SK-N-SH (cell line): ENCODE measurements around the gene MEIKIN. TPM values are rescaled to one million over a fixed set of nuclear protein-coding genes. Genes with fewer than 3 reads are reported as not detected.

Experiments used
- CTCF ChIA-PET: fragments of 300-600, 350-600 bp; formaldehyde crosslinking; extraction: SDS; loops from one replicate; lab custom pipeline; 2021; lab: Yijun Ruan, JAX
- POLR2A ChIA-PET: fragments of 350-600 bp; sonication (Branson Sonifier 250); formaldehyde crosslinking; extraction: SDS; loops from one replicate; lab custom pipeline; 2020; ENCODE audit warnings: antibody characterized with exemption, inconsistent platforms; lab: Yijun Ruan, JAX
- DNase-seq: peaks from one replicate; pipeline ENCODE4 v3.0.0; 2012
- H2AFZ ChIP-seq: fragments of 200-600 bp; sonication (generic); 2 replicates; pipeline ENCODE4 v1.8.1; 2016; ENCODE audit warnings: antibody characterized with exemption, mild to moderate bottlenecking, low read depth
- H3F3A ChIP-seq: fragments of 200-600 bp; sonication (generic); replicated peaks from 2 replicates; pipeline ENCODE3; 2016; ENCODE audit warnings: antibody characterized with exemption, mild to moderate bottlenecking; ENCODE audit not compliant: insufficient read depth
- H3K27ac ChIP-seq, 2 experiments: fragments of 200-500 bp in 1 of 2; fragments of 200-600 bp in 1 of 2; sonication (Bioruptor generic) in 1 of 2; sonication (generic), shearing (Covaris generic) in 1 of 2; 2 replicates each; pipeline versions ENCODE4 v1.5.1 to v1.6.1; 2014 to 2016; ENCODE audit warnings: low read depth in 2 of 2, inconsistent platforms in 1 of 2, low read length in 1 of 2, mild to moderate bottlenecking in 1 of 2, mixed read lengths in 1 of 2
- H3K27me3 ChIP-seq: fragments of 200-600 bp; sonication (generic), shearing (Covaris generic); 2 replicates; pipeline ENCODE4 v1.6.1; 2016; ENCODE audit warnings: mixed run types; ENCODE audit not compliant: insufficient read depth
- H3K36me3 ChIP-seq, 2 experiments: fragments of 200-500 bp in 1 of 2; fragments of 200-600 bp in 1 of 2; sonication (Bioruptor generic) in 1 of 2; sonication (generic) in 1 of 2; replicated peaks in 1 of 2; 2 replicates each; pipeline versions ENCODE3 to v1.5.1; 2014 to 2016; ENCODE audit warnings: low read length in 1 of 2, mild to moderate bottlenecking in 1 of 2; ENCODE audit not compliant: insufficient read depth in 2 of 2, control insufficient read depth in 1 of 2
- H3K4me1 ChIP-seq, 2 experiments: fragments of 200-500 bp in 1 of 2; fragments of 200-600 bp in 1 of 2; sonication (Bioruptor generic) in 1 of 2; sonication (generic), shearing (Covaris generic) in 1 of 2; 2 replicates each; pipeline versions ENCODE4 v1.5.1 to v1.6.1; 2014 to 2016; ENCODE audit warnings: low read depth in 1 of 2, low read length in 1 of 2, mixed run types in 1 of 2; ENCODE audit not compliant: insufficient read depth in 2 of 2, control insufficient read depth in 1 of 2
- H3K4me2 ChIP-seq: fragments of 200-600 bp; sonication (generic), shearing (Covaris generic); 2 replicates; pipeline ENCODE4 v1.6.1; 2017; ENCODE audit warnings: mixed run types
- H3K4me3 ChIP-seq, 2 experiments: fragments of 200-500 bp in 1 of 2; fragments of 200-600 bp in 1 of 2; sonication (Bioruptor generic) in 1 of 2; sonication (generic), shearing (Covaris generic) in 1 of 2; 2 replicates each; pipeline versions ENCODE4 v1.5.1 to v1.8.1; 2014 to 2016; ENCODE audit warnings: low read depth in 2 of 2, inconsistent platforms in 1 of 2, low read length in 1 of 2, mild to moderate bottlenecking in 1 of 2, mixed read lengths in 1 of 2, moderate library complexity in 1 of 2
- H3K79me2 ChIP-seq: fragments of 200-600 bp; sonication (generic); 2 replicates; pipeline ENCODE4 v1.8.1; 2017; ENCODE audit warnings: mild to moderate bottlenecking; ENCODE audit not compliant: insufficient read depth
- H3K9ac ChIP-seq: fragments of 200-600 bp; sonication (generic); 2 replicates; pipeline ENCODE4 v1.6.1; 2017; ENCODE audit warnings: mixed run types
- H3K9me2 ChIP-seq: fragments of 200-600 bp; sonication (generic); 2 replicates; pipeline ENCODE4 v1.6.1; 2017; ENCODE audit warnings: mixed run types
- H3K9me3 ChIP-seq: fragments of 200-600 bp; sonication (generic); 2 replicates; pipeline ENCODE4 v1.6.1; 2017; ENCODE audit warnings: mixed run types, mild to moderate bottlenecking, moderate library complexity
- H4K20me1 ChIP-seq: fragments of 200-600 bp; sonication (generic); 2 replicates; pipeline ENCODE4 v1.6.1; 2017; ENCODE audit warnings: mild to moderate bottlenecking, mixed run types; ENCODE audit not compliant: insufficient read depth
- CHD2 ChIP-seq: fragments of 150-350 bp; IDR thresholded peaks from 2 replicates; pipeline ENCODE4 v1.6.1; 2018; ENCODE audit warnings: low read length; ENCODE audit not compliant: partially characterized antibody
- CTCF ChIP-seq: fragments of 200-600 bp; sonication (generic); IDR thresholded peaks from 2 replicates; pipeline ENCODE4 v1.6.1; 2017; ENCODE audit warnings: antibody characterized with exemption, mild to moderate bottlenecking, moderate library complexity
- FOSL2 ChIP-seq: IDR thresholded peaks from 2 replicates; pipeline ENCODE4 v1.4.0; 2012; ENCODE audit warnings: low read depth, mild to moderate bottlenecking, moderate library complexity, borderline replicate concordance
- GATA2 ChIP-seq: sonication (generic); formaldehyde crosslinking; IDR thresholded peaks from 2 replicates; pipeline ENCODE4 v1.5.0; 2020; ENCODE audit warnings: mild to moderate bottlenecking, missing genetic modification reagents
- IRF3 ChIP-seq: fragments of 150-350 bp; IDR thresholded peaks from 2 replicates; pipeline ENCODE4 v1.6.1; 2016; ENCODE audit warnings: mild to moderate bottlenecking, low read depth, low read length
- MAX ChIP-seq: IDR thresholded peaks from 2 replicates; pipeline ENCODE4 v1.4.0; 2012; ENCODE audit warnings: low read depth
- MEF2A ChIP-seq: IDR thresholded peaks from 2 replicates; pipeline ENCODE4 v1.4.0; 2012; ENCODE audit warnings: low read depth, borderline replicate concordance
- PBX3 ChIP-seq: IDR thresholded peaks from 2 replicates; pipeline ENCODE4; 2012
- POLR2AphosphoS5 ChIP-seq: IDR thresholded peaks from 2 replicates; pipeline ENCODE4 v1.6.1; 2012; ENCODE audit warnings: low read depth, low read length
- RAD21 ChIP-seq: IDR thresholded peaks from 2 replicates; pipeline ENCODE4 v1.6.1; 2012; ENCODE audit warnings: mild to moderate bottlenecking, low read length
- REST ChIP-seq: IDR thresholded peaks from 2 replicates; pipeline ENCODE4 v1.6.1; 2012; ENCODE audit warnings: mild to moderate bottlenecking, low read depth, low read length, moderate library complexity
- RFX5 ChIP-seq: IDR thresholded peaks from 2 replicates; pipeline ENCODE4 v1.6.1; 2012; ENCODE audit warnings: mild to moderate bottlenecking, improper control_type of control experiment, low read length
- RXRA ChIP-seq: IDR thresholded peaks from 2 replicates; pipeline ENCODE4 v1.4.0; 2012; ENCODE audit warnings: low read depth, mild to moderate bottlenecking, borderline replicate concordance
- TAF1 ChIP-seq: IDR thresholded peaks from 2 replicates; pipeline ENCODE4 v1.6.1; 2012; ENCODE audit warnings: low read depth, mild to moderate bottlenecking, low read length, moderate library complexity, borderline replicate concordance
- USF2 ChIP-seq: fragments of 150-350 bp; IDR thresholded peaks from 2 replicates; pipeline ENCODE4 v1.6.1; 2017; ENCODE audit warnings: antibody characterized with exemption, low read length, low read depth, borderline replicate concordance
- WGBS: methylation state at CpG from one replicate; pipeline ENCODE4 v1.1.6; 2017; ENCODE audit warnings: low lambda C conversion rate; 5-methylcytosine and 5-hydroxymethylcytosine counted together
- polyA plus RNA-seq, 3 experiments: library from polyadenylated mRNA; depleted of rRNA; stranded (reverse); fragments of >200 nt; gene quantifications; 2 replicates each; pipeline ENCODE4 v1.2.3, GENCODE V29; 2012

The MEIKIN gene
- polyA plus RNA-seq, 1 of the 3 experiments (the other 2 are of a cell fraction), result not detected

GRCh38 chr5:131899686-131900085 is 45.8 kb downstream of the MEIKIN start:
- H3K36me3 ChIP-seq, result no peaks in the 10 kb centered on the region
- H3F3A ChIP-seq, result no peaks in the 10 kb centered on the region
- no peak overlapping the region for H3K27ac ChIP-seq
- ChIA-PET POLR2A (no interaction called here), CTCF (no interaction called here)
- H3K79me2 ChIP-seq, result no peaks in the 10 kb centered on the region
- H3K4me2 ChIP-seq, result no peak overlapping the region
- H3K27me3 ChIP-seq, result no peaks in the 10 kb centered on the region
- H3K4me3 ChIP-seq, result no peak overlapping the region
- no peaks in the 10 kb centered on the region for H3K9me3 ChIP-seq
- DNase-seq, result no peak
- no peak overlapping the region for H3K9ac ChIP-seq
- H4K20me1 ChIP-seq, result no peaks in the 10 kb centered on the region
- no peaks in the 10 kb centered on the region for H3K4me1 ChIP-seq
- no peak overlapping the region for H2AFZ ChIP-seq
- TF ChIP-seq REST (peak; percentile 52; the same call in 1 of the 2 replicates), TAF1 (no peak)
- H3K9me2 ChIP-seq, result no peaks in the 10 kb centered on the region

- TF ChIP-seq TAF1 (no peak), POLR2AphosphoS5 (no peak), MAX (no peak), MEF2A (no peak), RAD21 (no peak), CTCF (no peak), PBX3 (no peak), IRF3 (no peak), CHD2 (no peak), FOSL2 (no peak), GATA2 (CRISPR knock-in tag) (no peak), RFX5 (no peak), RXRA (no peak), USF2 (no peak)
- TF ChIP-seq, all 33 proteins: peak for 0
- H3K36me3 ChIP-seq, result no peaks in the 10 kb centered on the region
- H3K4me3 ChIP-seq, result no peak overlapping the region
- CTCF ChIA-PET, result no interaction called here
- H3K79me2 ChIP-seq, result no peaks in the 10 kb centered on the region
- no peak overlapping the region for H3K9ac ChIP-seq
- 17% methylated on average over 5 of the region's 5 CpGs for WGBS
- H3K4me2 ChIP-seq, result no peak overlapping the region
- no peak overlapping the region for H2AFZ ChIP-seq
- H3K9me3 ChIP-seq, result no peaks in the 10 kb centered on the region
- no peaks in the 10 kb centered on the region for H3K9me2 ChIP-seq
- no peak overlapping the region for H3K27ac ChIP-seq
- no peaks in the 10 kb centered on the region for H3K4me1 ChIP-seq
- no peak for DNase-seq
- H4K20me1 ChIP-seq, result no peaks in the 10 kb centered on the region
- POLR2A ChIA-PET, result no interaction called here
- H3K27me3 ChIP-seq, result no peaks in the 10 kb centered on the region
- H3F3A ChIP-seq, result no peaks in the 10 kb centered on the region
Measured at GRCh38 chr5:131883984-131884383, 61.5 kb downstream of the MEIKIN start.
